M059J (cell line): Measurements from ENCODE around the gene TRIM66. TPM values are rescaled to one million over a fixed set of nuclear protein-coding genes. Genes with fewer than 3 reads are reported as not detected.

Source experiments
- DNase-seq: peaks from one replicate; pipeline ENCODE4 v3.0.0-alpha.2; 2012; ENCODE audit warnings: low read depth
- total RNA-seq: library from RNA; depleted of rRNA; stranded (reverse); fragments of >200 nt; shearing (Covaris generic); gene quantifications from 2 replicates; pipeline ENCODE4 v1.2.3, GENCODE V29; 2014; rRNA removed

The TRIM66 gene, protein sequence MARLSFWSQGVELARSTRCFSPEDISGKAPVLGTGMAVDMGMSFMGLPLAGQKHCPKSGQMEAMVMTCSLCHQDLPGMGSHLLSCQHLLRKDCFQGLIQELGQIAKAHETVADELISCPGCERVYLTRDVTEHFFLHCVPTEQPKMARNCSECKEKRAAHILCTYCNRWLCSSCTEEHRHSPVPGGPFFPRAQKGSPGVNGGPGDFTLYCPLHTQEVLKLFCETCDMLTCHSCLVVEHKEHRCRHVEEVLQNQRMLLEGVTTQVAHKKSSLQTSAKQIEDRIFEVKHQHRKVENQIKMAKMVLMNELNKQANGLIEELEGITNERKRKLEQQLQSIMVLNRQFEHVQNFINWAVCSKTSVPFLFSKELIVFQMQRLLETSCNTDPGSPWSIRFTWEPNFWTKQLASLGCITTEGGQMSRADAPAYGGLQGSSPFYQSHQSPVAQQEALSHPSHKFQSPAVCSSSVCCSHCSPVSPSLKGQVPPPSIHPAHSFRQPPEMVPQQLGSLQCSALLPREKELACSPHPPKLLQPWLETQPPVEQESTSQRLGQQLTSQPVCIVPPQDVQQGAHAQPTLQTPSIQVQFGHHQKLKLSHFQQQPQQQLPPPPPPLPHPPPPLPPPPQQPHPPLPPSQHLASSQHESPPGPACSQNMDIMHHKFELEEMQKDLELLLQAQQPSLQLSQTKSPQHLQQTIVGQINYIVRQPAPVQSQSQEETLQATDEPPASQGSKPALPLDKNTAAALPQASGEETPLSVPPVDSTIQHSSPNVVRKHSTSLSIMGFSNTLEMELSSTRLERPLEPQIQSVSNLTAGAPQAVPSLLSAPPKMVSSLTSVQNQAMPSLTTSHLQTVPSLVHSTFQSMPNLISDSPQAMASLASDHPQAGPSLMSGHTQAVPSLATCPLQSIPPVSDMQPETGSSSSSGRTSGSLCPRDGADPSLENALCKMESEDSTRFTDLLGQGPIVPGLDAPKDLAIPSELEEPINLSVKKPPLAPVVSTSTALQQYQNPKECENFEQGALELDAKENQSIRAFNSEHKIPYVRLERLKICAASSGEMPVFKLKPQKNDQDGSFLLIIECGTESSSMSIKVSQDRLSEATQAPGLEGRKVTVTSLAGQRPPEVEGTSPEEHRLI (N-terminal part only)
- 2.2 and 4.1 TPM in 2 replicates for total RNA-seq

- peak; percentile 96 for DNase-seq
Observed at GRCh38 chr11:8682303-8683114, at the start of gene TRIM66, which contains the start of gene RPL27A. TRIM66 (minus strand) TSS chr11:8682665; CDS start chr11:8672274, 10,391 bp downstream. RPL27A (plus strand) TSS chr11:8682792; CDS start chr11:8682814, 22 bp downstream.

GRCh38 chr11:8731647-8732323, 49.3 kb upstream of the TRIM66 start:
- no peak for DNase-seq

GRCh38 chr11:8730697-8731020, 48.2 kb upstream of the TRIM66 start:
- DNase-seq, result no peak

DNA sequence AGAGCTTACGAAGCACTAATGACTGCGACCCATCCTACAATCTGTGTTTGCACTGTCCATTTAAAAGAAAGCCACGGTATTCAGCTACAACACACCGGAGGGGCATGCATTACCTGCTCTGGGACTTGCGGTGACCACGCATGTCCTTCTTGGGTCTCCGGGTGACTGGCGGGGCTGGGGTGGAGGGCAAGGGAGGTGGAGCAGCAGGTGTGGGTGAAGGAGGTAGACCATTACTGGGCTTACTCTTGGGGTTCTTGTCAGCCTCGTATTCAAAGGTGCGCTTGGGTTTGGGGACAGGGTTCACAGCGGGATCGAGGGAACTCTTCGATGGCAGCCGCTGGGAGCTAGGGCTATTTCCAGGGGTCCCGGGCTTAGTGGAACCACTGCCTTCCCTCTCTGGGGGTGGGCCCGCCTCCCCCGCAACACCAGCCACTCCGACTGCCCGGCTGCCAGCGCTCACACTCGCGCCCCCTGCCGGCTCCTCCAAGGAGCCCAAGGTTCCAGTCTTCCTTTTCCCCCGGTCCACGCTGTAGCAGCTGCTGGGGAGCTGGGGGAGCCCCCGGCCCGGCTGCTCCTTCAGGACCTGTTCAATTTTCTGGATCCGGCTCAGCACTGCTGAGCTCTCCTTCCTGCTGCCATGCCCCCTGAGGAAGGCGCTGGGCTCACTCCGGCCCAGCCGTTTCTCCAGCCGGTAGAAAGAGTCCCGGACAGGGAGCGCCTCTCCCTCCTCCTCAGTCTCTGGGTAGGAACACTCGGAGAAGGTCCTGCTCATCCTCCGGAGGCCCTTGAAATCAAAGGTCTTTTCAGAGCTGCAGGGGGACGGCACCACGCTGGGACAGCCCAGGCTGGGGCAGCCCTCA, 47.6 kb upstream of the TRIM66 start:
- DNase-seq, result no peak

DNA sequence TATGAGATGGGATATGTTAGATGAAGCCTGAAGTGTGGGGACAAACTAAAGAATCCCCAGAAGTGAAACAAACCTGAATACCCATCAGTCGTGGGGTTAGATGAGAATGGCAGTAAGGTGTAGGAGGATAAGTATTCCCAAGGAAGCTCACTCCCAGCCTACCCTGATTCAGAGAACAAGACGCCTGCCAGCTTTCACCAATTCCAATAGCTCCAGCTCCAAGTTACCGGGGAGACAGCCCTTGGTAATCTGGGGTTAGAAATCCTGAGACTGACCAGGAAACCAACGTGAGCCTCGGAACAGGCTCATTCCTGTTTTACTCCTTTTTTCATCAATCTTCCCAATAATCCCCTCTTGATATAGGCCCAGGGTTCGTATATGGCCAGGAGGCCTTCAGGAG, 46.6 kb upstream of the TRIM66 start:
- DNase-seq, result no peak

DNA sequence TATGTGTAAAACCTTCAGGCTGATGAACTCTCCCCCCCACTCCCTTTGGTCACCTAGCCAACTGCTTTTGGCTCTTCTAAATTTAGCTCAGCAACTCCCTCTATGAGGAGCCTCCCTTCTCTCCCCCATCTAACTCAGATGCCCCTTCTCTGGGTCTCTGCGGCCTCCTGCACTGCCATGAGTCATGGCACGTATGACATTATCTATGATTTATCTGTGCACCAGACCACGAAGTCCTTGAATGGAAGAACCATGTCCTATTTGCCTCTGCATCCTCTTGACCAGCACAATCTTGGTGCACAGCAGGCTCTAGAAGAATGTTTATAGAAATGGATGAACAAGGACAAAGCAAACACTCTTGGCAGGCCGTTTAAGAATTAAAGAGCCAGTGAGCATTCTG, 46.1 kb upstream of the TRIM66 start:
- DNase-seq, result peak; percentile 86

DNA sequence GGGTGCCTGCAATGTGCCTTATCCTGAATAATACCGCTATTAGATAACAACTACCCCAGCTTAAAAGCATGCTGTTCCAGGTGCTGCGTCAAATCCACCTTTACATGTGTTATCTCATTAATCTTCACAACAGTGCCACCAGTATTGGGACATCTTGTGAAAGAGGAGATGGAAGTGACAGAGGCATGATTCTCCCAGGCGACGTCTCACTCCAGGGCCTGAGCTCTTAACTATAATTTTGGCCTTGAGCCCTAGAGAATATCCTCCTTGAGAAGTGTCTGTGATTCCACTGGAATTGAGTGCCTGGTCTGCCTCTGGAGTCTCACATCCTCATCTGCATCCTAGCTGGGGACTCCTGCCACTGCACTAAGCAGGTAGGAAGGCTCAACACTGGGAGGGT, 43.9 kb upstream of the TRIM66 start:
- no peak for DNase-seq

DNA sequence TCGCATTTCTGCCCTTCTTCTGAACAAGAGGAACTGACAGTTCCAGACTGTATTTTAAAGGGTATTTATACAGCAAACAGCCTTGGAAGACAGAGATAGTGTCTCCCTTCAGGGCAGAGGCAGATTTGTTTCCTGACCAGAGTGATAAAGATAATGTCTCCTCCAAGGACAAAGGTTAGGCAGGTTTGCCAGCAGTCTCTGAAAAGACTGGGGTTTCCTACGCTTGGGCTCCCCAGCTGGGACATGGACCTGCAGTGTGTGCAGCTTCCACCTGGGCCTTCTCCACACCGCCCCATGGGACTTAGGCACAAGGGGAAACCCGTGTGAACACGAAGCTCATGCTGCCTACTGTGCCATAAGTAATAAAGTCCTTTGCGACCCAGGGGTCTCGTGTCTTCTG, 42.2 kb upstream of the TRIM66 start:
- no peak for DNase-seq

- no peak for DNase-seq
Observed at GRCh38 chr11:8723711-8724110, 41.2 kb upstream of the TRIM66 start.

GRCh38 chr11:8722809-8723208, 40.3 kb upstream of the TRIM66 start:
- no peak for DNase-seq

DNA sequence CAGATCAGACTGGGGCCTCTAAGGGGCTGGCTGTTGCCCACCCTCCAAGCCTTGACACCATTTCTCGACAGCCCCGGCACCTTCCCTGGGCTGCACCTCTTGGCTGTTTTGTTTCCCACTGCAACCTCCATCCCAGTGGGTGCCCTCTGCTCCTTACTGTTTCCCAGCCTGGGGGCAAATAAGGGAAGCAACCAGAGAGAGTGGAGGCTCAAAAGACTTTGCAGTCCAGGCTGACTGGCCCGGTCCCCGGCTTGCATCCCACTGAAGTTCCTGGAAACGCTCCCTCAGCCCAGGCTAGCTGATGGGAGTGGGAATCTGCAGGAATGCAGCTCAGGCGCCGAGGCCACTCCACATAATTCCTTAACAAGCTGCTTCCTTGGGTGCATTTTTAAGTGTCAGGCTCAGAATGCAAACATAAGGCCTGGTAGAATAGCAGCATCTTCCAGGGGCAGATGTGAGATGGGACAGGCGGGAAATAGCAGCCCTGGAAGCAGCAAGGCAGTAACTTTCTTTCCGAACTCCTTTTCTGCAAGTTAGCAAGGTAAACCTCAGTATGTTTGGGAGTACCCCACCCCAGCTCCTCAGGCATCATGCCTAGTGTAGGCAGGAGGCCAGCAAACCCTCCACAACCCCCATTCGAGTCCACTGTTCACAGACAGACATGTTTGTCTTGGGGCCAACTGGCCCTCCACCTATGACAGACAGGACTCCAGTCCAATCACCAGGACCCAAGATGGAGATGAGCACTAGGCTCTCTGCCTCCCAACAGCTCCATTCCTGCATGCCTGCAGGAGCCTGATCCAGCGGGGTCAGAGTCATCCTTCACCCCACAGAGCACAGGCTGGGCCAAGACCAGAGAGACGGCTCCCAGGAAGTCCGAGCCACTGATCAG, 39.4 kb upstream of the TRIM66 start:
- DNase-seq, result peak; percentile 48

DNA sequence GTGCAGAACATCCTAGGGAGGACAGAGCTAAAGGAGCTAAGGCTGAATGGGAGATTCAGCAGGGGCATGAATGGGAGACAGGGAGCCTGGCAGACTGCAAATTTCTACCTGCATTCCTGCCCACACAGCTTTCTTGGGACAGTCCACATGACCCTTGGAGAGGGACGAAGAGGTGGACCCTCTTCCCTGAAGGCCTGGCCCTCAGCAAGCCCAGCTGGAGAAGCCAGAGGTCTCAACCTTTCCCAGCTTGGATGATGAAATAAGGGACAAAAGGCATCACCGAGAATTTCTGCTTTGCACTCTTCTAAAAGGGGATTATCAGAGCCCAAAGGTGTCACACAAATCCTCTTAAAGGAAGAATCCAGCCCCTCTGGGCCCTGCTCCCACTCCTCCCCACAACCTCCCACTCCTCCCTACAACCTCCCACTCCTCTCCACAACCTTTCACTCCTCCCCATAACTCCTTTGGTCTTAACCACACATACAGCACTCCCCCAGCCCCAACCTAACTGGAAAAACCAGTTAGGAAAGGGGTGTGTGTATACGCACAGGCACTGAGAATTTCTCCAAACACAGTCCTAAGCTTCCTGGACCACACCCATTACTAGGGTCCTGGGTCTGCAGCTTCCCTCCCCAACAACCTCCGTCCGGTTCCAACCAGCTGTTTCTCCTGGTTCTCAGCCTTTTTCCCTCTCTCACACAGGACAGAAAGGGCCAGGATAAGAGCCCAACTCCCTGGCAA, 38.6 kb upstream of the TRIM66 start:
- DNase-seq, result no peak

DNA sequence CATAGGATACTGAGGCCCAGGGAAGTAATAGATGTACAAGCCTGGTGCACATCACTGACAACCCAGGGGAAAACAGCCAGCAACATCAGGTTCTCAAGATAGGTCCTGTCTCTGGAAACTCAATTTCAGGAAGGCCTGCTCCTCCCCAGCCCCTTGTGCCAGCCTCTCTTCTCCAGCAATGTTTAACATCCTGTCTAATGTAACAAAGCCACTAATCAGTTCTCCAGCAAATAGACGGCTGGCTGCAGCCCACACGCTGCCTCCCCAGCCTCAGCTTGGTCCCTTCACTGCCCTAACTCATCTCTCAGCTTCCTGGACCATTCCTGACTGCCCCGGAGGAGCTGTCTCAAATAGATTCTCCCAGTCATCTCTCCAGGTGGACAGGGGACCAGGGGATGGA, 37.9 kb upstream of the TRIM66 start:
- DNase-seq, result peak; percentile 32

- no peak for DNase-seq
Observed at GRCh38 chr11:8719721-8720120, 37.3 kb upstream of the TRIM66 start.

DNA sequence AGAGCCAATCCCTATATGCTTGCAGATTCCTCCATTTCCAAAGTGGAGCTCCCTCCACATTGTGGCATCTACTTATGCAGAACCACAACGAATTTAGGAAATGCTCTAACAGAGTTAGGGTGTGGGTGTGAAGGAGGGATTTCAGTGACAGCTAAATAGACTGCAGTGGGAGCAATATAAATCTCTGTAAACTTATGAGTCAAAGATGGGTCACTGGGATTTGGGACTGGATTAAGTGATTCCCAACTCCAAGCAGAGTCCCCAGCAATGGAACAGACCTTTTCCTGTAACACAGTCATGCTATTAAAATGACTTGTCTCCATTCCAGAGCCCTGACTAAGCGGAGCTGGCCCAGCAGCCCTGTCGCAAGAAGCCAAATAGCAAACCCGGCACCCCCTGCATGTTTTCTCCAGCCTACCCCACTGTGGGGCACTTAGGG, 36.8 kb upstream of the TRIM66 start:
- peak; percentile 98 for DNase-seq

GRCh38 chr11:8717876-8718753, 35.6 kb upstream of the TRIM66 start:
- DNase-seq, result peak; percentile 93

- DNase-seq, result no peak
Observed at GRCh38 chr11:8717544-8717875, 35.0 kb upstream of the TRIM66 start.
